ENCODE data around the gene FNDC10.

Gene FNDC10

GRCh38 chr1:1569341-1569740 is 30.6 kb downstream of the FNDC10 start (continued):
- TF ChIP-seq ZNF565 (CRISPR knock-in tag; conservative IDR thresholded peaks at IDR 0.05; ENCODE audit: low read depth) (no peak), RARB (CRISPR knock-in tag; IDR thresholded peaks at IDR 0.05) (no peak), CSDC2 (CRISPR knock-in tag; IDR thresholded peaks at IDR 0.05) (no peak)

GRCh38 chr1:1567891-1568291 is 32.0 kb downstream of the FNDC10 start:
- TF ChIP-seq ESRRG (CRISPR knock-in tag; IDR thresholded peaks at IDR 0.05) (no peak), CSDC2 (CRISPR knock-in tag; IDR thresholded peaks at IDR 0.05) (no peak), ZC3H10 (CRISPR knock-in tag; IDR thresholded peaks at IDR 0.05) (no peak), OSR1 (CRISPR knock-in tag; IDR thresholded peaks at IDR 0.05) (no peak), TSHZ2 (CRISPR knock-in tag; IDR thresholded peaks at IDR 0.05) (no peak), ZNF8 (CRISPR knock-in tag; IDR thresholded peaks at IDR 0.05) (no peak), SNAI2 (CRISPR knock-in tag; IDR thresholded peaks at IDR 0.05) (no peak), ZNF565 (CRISPR knock-in tag; conservative IDR thresholded peaks at IDR 0.05; ENCODE audit: low read depth) (no peak), TOX (CRISPR knock-in tag; IDR thresholded peaks at IDR 0.05; ENCODE audit: borderline replicate concordance) (no peak), POU6F1 (CRISPR knock-in tag; IDR thresholded peaks at IDR 0.05; ENCODE audit: borderline replicate concordance, low read depth) (no peak)
- no peak for ATAC-seq

- ATAC-seq: no peak
- TF ChIP-seq SNAI2 (CRISPR knock-in tag; IDR thresholded peaks at IDR 0.05): no peak
- no peak for TF ChIP-seq RARB (CRISPR knock-in tag; IDR thresholded peaks at IDR 0.05)
- no peak for TF ChIP-seq TSHZ2 (CRISPR knock-in tag; IDR thresholded peaks at IDR 0.05)
- no peak for TF ChIP-seq ZC3H10 (CRISPR knock-in tag; IDR thresholded peaks at IDR 0.05)
- TF ChIP-seq POU6F1 (CRISPR knock-in tag; IDR thresholded peaks at IDR 0.05; ENCODE audit: borderline replicate concordance, low read depth): no peak
- no peak for TF ChIP-seq ZNF70 (CRISPR knock-in tag; IDR thresholded peaks at IDR 0.05)
Measured at GRCh38 chr1:1567152-1567875, 32.6 kb downstream of the FNDC10 start.

- no peak for ATAC-seq
- TF ChIP-seq ESRRG (CRISPR knock-in tag; IDR thresholded peaks at IDR 0.05): no peak
Measured at GRCh38 chr1:1565340-1565739, 34.6 kb downstream of the FNDC10 start.

- no peak for ATAC-seq
- no peak for TF ChIP-seq CSDC2 (CRISPR knock-in tag; IDR thresholded peaks at IDR 0.05)
- TF ChIP-seq CSRNP3 (CRISPR knock-in tag; IDR thresholded peaks at IDR 0.05): no peak
- no peak for TF ChIP-seq GLIS3 (CRISPR knock-in tag; IDR thresholded peaks at IDR 0.05)
- TF ChIP-seq SNAI2 (CRISPR knock-in tag; IDR thresholded peaks at IDR 0.05): no peak
- no peak for TF ChIP-seq CREB5 (CRISPR knock-in tag; IDR thresholded peaks at IDR 0.05; ENCODE audit: low read depth)
- TF ChIP-seq BACH2 (CRISPR knock-in tag; IDR thresholded peaks at IDR 0.05; ENCODE audit: borderline replicate concordance): no peak
- no peak for TF ChIP-seq OSR1 (CRISPR knock-in tag; IDR thresholded peaks at IDR 0.05)
- TF ChIP-seq ZFP3 (CRISPR knock-in tag; IDR thresholded peaks at IDR 0.05): no peak
- no peak for TF ChIP-seq PATZ1 (CRISPR knock-in tag; IDR thresholded peaks at IDR 0.05; ENCODE audit: borderline replicate concordance)
- no peak for TF ChIP-seq ARNTL (CRISPR knock-in tag; IDR thresholded peaks at IDR 0.05; ENCODE audit: borderline replicate concordance, low read depth)
- TF ChIP-seq PPARA (CRISPR knock-in tag; IDR thresholded peaks at IDR 0.05; ENCODE audit: borderline replicate concordance): no peak
Measured at GRCh38 chr1:1564268-1564667, 35.7 kb downstream of the FNDC10 start.
